SU-DHL-6 (cell line): Measurements from ENCODE around the gene SCAMP3.

Experiments used
- H2AFZ ChIP-seq: fragments of 200-600 bp; sonication (generic); 2 replicates; pipeline ENCODE4 v1.6.1; 2014; ENCODE audit warnings: low read depth, mild to moderate bottlenecking, moderate library complexity, mixed read lengths, antibody characterized with exemption, low read length; ENCODE audit not compliant: severe bottlenecking
- H3F3A ChIP-seq: fragments of 200-600 bp; shearing (Covaris generic); 2 replicates; pipeline ENCODE4 v1.6.0; 2016; ENCODE audit warnings: antibody characterized with exemption, mild to moderate bottlenecking; ENCODE audit not compliant: insufficient read depth
- H3K27ac ChIP-seq: fragments of 200-600 bp; sonication (generic); 2 replicates; pipeline ENCODE4 v1.5.1; 2016; ENCODE audit warnings: low read depth, mild to moderate bottlenecking, low read length, moderate library complexity, mixed read lengths
- H3K27me3 ChIP-seq: fragments of 200-600 bp; sonication (generic), shearing (Covaris generic); 2 replicates; pipeline ENCODE4 v1.6.0; 2014; ENCODE audit warnings: mild to moderate bottlenecking, low read length
- H3K36me3 ChIP-seq: fragments of 200-600 bp; sonication (generic); 2 replicates; pipeline ENCODE4 v1.6.1; 2014; ENCODE audit warnings: mild to moderate bottlenecking, low read length, mixed read lengths
- H3K4me2 ChIP-seq: fragments of 300-600, 200-600 bp; shearing (Covaris generic), sonication (generic); 2 replicates; pipeline ENCODE4 v1.6.0; 2014; ENCODE audit warnings: low read length, low read depth, mild to moderate bottlenecking; ENCODE audit not compliant: poor library complexity, severe bottlenecking
- H3K4me3 ChIP-seq: fragments of 200-600 bp; sonication (generic); 2 replicates; pipeline ENCODE4 v1.5.1; 2014; ENCODE audit warnings: antibody characterized with exemption, low read length, mild to moderate bottlenecking, mixed read lengths; ENCODE audit not compliant: insufficient read depth, poor library complexity, severe bottlenecking
- H3K79me2 ChIP-seq: fragments of 200-600 bp; sonication (generic); 2 replicates; pipeline ENCODE4 v1.6.1; 2014; ENCODE audit warnings: mild to moderate bottlenecking, low read length, moderate library complexity; ENCODE audit not compliant: insufficient read depth
- H3K9ac ChIP-seq: fragments of 200-600 bp; sonication (generic); 2 replicates; pipeline ENCODE4 v1.7.0; 2014; ENCODE audit warnings: mild to moderate bottlenecking, low read length
- H3K9me2 ChIP-seq: fragments of 200-600 bp; sonication (generic); replicated peaks from 2 replicates; pipeline ENCODE4 v1.6.1; 2014; ENCODE audit warnings: low read length; ENCODE audit not compliant: insufficient read depth
- H3K9me3 ChIP-seq: fragments of 200-600 bp; sonication (generic); 2 replicates; pipeline ENCODE4 v1.6.1; 2014; ENCODE audit warnings: low read length, mixed read lengths; ENCODE audit not compliant: insufficient read depth
- H4K20me1 ChIP-seq: fragments of 200-600 bp; sonication (generic); 2 replicates; pipeline ENCODE4 v1.6.1; 2014; ENCODE audit warnings: low read depth, mild to moderate bottlenecking, antibody characterized with exemption, low read length, moderate library complexity, mixed read lengths
- EZH2phosphoT487 ChIP-seq: fragments of 200-600 bp; sonication (generic), shearing (Covaris generic); conservative IDR thresholded peaks from 2 replicates; pipeline ENCODE4 v1.6.1; 2018; ENCODE audit warnings: mild to moderate bottlenecking, antibody characterized with exemption, low read length, moderate library complexity, mixed read lengths
- TF ChIP-seq, protein P1 (sequence below): fragments of 200-600 bp; sonication (generic); IDR thresholded peaks from one replicate; pipeline ENCODE4 v1.5.1; 2017; ENCODE audit warnings: antibody characterized with exemption, mild to moderate bottlenecking, low read length, moderate library complexity; ENCODE audit not compliant: insufficient read depth, poor library complexity, severe bottlenecking

The SCAMP3 gene

DNA sequence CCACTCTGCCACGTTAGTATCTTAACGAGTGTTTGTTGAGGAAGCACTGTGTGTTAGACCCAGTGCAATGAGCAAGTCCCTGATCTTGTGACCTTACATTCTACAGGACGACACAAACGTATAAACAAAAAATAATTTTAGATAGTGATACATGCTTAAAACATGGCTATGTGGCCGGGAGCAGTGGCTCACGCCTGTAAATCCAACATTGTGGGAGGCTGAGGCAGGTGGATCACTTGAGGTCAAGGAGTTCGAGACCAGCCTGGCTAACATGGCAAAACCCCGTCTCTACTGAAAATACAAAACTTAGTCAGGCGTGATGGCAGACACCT, 34.1 kb downstream of the SCAMP3 start:
- peaks cover 14% of the 10 kb centered on the region; the same call in 1 of the 2 replicates for H3K79me2 ChIP-seq
- TF ChIP-seq, protein P1, sequence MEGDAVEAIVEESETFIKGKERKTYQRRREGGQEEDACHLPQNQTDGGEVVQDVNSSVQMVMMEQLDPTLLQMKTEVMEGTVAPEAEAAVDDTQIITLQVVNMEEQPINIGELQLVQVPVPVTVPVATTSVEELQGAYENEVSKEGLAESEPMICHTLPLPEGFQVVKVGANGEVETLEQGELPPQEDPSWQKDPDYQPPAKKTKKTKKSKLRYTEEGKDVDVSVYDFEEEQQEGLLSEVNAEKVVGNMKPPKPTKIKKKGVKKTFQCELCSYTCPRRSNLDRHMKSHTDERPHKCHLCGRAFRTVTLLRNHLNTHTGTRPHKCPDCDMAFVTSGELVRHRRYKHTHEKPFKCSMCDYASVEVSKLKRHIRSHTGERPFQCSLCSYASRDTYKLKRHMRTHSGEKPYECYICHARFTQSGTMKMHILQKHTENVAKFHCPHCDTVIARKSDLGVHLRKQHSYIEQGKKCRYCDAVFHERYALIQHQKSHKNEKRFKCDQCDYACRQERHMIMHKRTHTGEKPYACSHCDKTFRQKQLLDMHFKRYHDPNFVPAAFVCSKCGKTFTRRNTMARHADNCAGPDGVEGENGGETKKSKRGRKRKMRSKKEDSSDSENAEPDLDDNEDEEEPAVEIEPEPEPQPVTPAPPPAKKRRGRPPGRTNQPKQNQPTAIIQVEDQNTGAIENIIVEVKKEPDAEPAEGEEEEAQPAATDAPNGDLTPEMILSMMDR: no peak
- TF ChIP-seq EZH2phosphoT487: no peak
- H3K9ac ChIP-seq: peak overlapping the region; percentile 81
- no peaks in the 10 kb centered on the region for H3K9me3 ChIP-seq
- no peaks in the 10 kb centered on the region for H3K9me2 ChIP-seq
- H3K4me3 ChIP-seq: peak overlapping the region; percentile 54
- peak overlapping the region; percentile 21 for H2AFZ ChIP-seq
- no peaks in the 10 kb centered on the region for H3K27me3 ChIP-seq
- peak overlapping the region; percentile 59 for H3K4me2 ChIP-seq
- H4K20me1 ChIP-seq: no peaks in the 10 kb centered on the region
- peaks cover 42% of the 10 kb centered on the region for H3F3A ChIP-seq
- H3K36me3 ChIP-seq: no peaks in the 10 kb centered on the region
- H3K27ac ChIP-seq: peak overlapping the region; percentile 71

DNA sequence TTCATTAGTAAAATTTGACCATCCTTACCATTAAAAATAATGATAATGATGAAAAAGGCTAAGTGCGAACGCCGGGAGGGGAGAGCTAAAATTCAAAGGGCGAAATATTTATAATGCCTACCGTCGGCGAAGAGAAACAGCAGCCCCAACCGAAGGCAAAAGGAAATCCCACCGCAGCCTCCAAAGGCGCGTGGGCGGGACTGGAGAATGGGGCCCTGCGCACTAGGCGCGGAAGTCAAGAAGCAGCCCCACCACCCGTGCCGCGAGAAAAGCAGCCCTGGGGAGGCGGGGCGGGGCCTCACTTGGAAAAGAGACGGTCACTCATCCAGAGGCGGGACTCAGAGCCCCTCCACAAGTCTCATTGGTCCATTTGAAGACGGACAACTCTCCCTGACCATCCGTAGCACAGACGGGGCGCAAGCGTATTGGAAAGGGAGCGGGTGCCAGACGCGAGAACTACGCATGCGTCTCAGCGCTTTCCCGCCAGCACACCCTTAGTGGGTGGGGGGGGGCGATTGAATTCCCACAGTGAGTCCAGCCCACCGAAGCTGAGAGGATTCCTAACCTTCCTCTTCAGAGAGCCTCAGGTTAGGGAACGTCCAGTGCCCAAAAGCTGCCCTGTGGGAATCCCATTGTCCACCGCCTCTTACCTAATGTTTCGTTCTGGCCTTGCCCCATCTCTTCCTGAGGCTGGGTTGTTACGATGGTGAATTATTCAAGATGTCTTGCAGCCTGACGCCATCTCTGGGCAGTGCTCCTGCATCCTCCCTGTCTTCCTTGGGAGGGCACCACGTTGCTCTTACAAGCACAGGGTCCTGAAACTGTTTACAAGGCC, 34.7 kb downstream of the SCAMP3 start:
- peaks cover 43% of the 10 kb centered on the region for H3F3A ChIP-seq
- no peaks in the 10 kb centered on the region for H3K27me3 ChIP-seq
- H3K79me2 ChIP-seq: peaks cover 14% of the 10 kb centered on the region; the same call in 1 of the 2 replicates
- no peak for TF ChIP-seq EZH2phosphoT487
- TF ChIP-seq, protein P1: no peak
- peak overlapping the region; percentile 81 for H3K9ac ChIP-seq
- peak overlapping the region; percentile 93 for H3K4me2 ChIP-seq
- H3K4me3 ChIP-seq: peak overlapping the region; percentile 63
- H3K9me3 ChIP-seq: no peaks in the 10 kb centered on the region
- H3K36me3 ChIP-seq: no peaks in the 10 kb centered on the region
- peak overlapping the region; percentile 21 for H2AFZ ChIP-seq
- H3K9me2 ChIP-seq: no peaks in the 10 kb centered on the region
- peak overlapping the region; percentile 90 for H3K27ac ChIP-seq
- H4K20me1 ChIP-seq: no peaks in the 10 kb centered on the region

DNA sequence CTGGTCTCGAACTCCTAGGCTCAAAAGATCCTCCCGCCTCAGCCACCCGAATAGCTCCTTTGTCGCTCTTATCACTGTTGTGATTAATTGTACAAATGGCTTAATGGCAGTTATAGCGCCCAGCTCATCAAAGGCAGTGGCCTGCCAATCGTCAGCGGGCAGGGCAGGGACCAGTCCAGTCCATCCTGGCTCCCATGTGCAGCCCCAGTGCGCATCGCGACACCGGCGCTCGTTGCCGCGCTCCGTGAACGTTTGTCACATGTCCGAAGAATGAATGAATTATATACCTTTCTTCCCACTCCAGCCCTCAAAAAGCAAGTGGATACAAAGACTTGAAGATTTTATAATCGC, 35.3 kb downstream of the SCAMP3 start:
- H3K79me2 ChIP-seq: peaks cover 14% of the 10 kb centered on the region; the same call in 1 of the 2 replicates
- TF ChIP-seq, protein P1: no peak
- TF ChIP-seq EZH2phosphoT487: no peak
- H3K9me3 ChIP-seq: no peaks in the 10 kb centered on the region
- H3K27ac ChIP-seq: peak overlapping the region; percentile 90
- H3F3A ChIP-seq: peaks cover 43% of the 10 kb centered on the region
- H3K4me3 ChIP-seq: peak overlapping the region; percentile 63
- no peaks in the 10 kb centered on the region for H4K20me1 ChIP-seq
- peak overlapping the region; percentile 81 for H3K9ac ChIP-seq
- H3K4me2 ChIP-seq: peak overlapping the region; percentile 93
- no peaks in the 10 kb centered on the region for H3K36me3 ChIP-seq
- no peak overlapping the region for H2AFZ ChIP-seq
- no peaks in the 10 kb centered on the region for H3K9me2 ChIP-seq
- no peaks in the 10 kb centered on the region for H3K27me3 ChIP-seq
